Ramos (cell line): ENCODE measurements around the gene LYRM1.
"Not testable (repeated sequence)": the region's sequence is repeated elsewhere in the genome, so short reads cannot be mapped to it uniquely, and the experiment has no call there.

Experiments used
- in situ Hi-C: fragments of 300-500 bp; cut with MboI; formaldehyde crosslinking; loops from one replicate; pipeline ENCODE4 v1.14.3; 2022; ENCODE audit warnings: low sequenced_read_pairs; ENCODE audit not compliant: unreplicated experiment

The LYRM1 gene

GRCh38 chr16:20957153-20957552 is 56.6 kb downstream of the LYRM1 start:
- in situ Hi-C loops: no loop called here

- in situ Hi-C loops: no loop called here
Observed at GRCh38 chr16:20960899-20961298, 60.3 kb downstream of the LYRM1 start.

- in situ Hi-C loops: no loop called here
Observed at GRCh38 chr16:20968765-20969164, 68.2 kb downstream of the LYRM1 start.

- in situ Hi-C loops: no loop called here
Observed at GRCh38 chr16:20969386-20969785, 68.8 kb downstream of the LYRM1 start.

- in situ Hi-C loops: no loop called here
Observed at GRCh38 chr16:20971401-20971800, 70.8 kb downstream of the LYRM1 start.

- in situ Hi-C loops: not testable (repeated sequence)
Observed at GRCh38 chr16:20973201-20973600, 72.6 kb downstream of the LYRM1 start.
